COLO829 (cell line): Measurements from ENCODE around the gene TLE1.
"Not testable (repeated sequence)": the region's sequence is repeated elsewhere in the genome, so short reads cannot be mapped to it uniquely, and the experiment has no call there.

Experiments used
- DNase-seq: peaks from one replicate; pipeline ENCODE4 v3.0.0; 2012; ENCODE audit warnings: low spot score

The TLE1 gene

GRCh38 chr9:81689343-81690175 lies at the start of gene TLE1:
TLE1 (minus strand) TSS chr9:81689547; CDS start chr9:81688240, 1,307 bp downstream.
- peak; percentile 99 for DNase-seq

- DNase-seq = peak; percentile 64
These were observed 48.6 kb upstream of the TLE1 start for GRCh38 chr9:81737871-81738507.

- DNase-seq = not testable (repeated sequence)
These were observed 41.2 kb upstream of the TLE1 start for GRCh38 chr9:81730498-81730897.

DNA sequence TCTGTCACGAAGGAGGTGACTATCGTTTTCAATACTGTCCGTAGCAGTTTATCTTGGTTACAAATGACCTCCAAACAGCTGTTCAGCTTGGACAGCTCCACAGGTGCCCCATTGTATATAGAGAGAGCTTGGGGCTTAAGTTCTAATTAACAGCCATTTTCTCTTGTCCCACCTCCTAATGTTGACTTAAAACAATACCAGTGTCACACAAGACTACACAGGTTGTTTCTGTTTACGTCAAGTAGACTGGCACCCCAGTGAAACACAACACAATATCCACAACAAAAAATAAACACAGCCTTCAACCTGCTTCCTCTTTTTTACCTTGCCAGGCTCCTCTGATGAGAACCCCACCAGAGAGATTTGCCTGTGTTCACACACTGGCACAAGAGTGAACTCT lies 39.8 kb upstream of the TLE1 start:
- no peak for DNase-seq

DNA sequence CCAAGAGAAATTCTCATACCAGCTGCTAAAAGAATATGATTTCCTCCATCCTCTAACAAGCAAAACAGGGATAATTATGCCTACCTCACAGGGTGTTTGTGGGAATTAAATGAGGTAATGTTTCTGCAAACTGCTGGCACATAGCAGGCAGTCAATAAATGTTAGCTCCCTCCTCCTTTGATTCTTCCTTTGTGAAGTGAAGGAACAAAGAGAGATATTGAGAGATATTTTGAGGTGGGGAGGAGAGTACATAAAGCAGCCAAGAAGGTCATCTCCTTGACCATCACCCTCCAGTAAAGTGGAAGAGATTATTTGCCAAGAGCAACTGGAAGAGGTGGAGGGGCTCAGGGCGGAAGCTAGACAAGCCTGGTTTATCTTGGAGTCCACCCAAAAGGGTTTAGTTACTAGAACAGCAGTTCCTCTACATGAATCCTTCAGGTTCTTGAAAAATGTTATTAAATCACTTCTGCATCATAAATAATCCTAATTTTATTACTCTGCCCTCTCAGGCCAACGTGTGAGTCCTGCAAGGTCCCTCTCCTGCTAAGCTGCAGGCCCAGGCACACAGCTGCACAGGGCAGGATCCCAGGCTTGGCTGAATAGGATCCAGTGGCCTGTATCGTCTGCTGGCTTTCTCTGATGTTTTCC lies 35.0 kb upstream of the TLE1 start:
- peak; percentile 30 for DNase-seq

DNA sequence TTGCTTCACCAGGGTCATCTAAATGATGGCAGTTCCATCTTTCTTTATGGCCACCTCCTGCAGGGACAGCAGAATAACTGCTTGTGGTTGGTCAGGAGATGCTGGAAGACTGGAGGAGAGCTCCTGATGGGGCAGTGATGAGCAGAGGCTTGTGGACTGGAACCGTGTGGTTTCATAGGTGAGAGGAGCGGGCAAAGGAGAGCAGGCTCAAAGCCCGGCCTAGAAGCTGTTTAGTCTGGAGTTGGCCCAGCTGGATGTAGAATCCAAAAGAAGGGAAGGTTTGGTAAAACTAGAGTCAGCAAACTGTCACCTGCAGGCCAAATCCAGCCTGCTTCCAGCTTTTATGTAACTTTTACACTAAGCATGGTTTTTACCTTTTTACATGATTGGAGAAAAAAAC lies 32.9 kb upstream of the TLE1 start:
- no peak for DNase-seq

DNA sequence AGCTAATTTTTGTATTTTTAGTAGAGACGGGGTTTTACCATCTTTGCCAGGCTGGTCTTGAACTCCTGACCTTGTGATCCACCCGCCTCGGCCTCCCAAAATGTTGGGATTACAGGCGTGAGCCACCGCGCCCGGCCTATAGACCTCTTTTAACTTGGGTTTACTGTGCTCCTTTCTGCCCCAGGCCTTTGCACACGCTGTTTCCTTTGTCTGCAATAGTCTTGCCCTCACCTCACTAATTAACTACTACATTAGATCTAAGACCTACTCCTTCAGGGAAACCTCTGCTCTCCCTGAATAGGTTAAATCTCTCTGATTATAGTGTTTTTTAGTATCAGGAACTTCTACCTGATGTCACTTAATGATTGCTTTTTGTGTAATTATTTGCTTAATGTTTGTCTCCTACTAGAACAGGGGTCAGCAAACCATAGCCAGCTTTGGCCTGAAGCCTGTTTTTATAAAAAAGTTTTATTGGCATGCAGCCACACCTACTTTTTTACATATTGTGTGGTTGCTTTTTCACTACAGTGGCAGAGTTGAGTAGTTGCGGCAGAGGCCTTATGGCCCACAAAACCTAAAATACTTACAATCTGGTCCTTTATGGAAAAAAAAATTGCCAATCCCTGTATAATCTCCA lies 31.2 kb upstream of the TLE1 start:
- DNase-seq = no peak

- no peak for DNase-seq
These were observed 30.6 kb upstream of the TLE1 start for GRCh38 chr9:81719972-81720371.

DNA sequence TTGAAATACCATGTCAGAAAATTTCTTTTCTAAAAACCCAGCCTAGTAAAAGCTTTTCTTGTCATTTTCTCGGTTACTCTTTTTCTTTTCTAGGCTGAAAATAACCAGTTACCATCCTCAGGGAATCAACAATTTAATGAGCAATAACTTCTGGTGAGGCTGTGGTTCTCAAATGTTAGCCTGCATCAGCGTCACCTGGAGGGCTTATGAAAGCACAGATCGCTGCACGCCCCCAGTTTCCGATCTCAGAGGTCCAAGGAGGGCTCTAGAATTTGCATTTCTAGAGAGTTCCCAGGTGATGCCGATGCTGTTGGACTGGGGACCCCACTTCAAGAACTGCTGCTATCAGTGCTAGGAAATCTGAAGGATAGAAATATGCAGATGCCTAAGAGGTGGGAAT lies 28.9 kb upstream of the TLE1 start:
- DNase-seq = no peak

DNA sequence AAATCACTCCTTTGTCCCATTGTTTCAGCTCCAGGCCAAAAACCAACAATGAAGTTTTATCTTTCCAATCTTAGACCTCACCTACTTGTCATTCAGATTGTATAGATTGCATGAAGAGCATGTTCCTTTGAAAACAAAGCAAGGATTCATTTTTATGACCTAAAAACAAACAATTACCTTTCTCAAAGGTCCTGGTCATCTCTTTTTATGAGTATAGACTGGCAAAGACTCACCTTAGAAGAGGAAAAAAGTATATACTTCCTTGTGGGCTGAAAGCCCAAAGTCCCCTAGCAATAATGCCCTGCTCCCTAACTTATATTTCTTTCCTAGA lies 28.4 kb upstream of the TLE1 start:
- DNase-seq = no peak

- DNase-seq = peak; percentile 54
These were observed 27.9 kb upstream of the TLE1 start for GRCh38 chr9:81717061-81717746.

GRCh38 chr9:81716409-81716808 lies 27.1 kb upstream of the TLE1 start:
- DNase-seq = no peak

DNA sequence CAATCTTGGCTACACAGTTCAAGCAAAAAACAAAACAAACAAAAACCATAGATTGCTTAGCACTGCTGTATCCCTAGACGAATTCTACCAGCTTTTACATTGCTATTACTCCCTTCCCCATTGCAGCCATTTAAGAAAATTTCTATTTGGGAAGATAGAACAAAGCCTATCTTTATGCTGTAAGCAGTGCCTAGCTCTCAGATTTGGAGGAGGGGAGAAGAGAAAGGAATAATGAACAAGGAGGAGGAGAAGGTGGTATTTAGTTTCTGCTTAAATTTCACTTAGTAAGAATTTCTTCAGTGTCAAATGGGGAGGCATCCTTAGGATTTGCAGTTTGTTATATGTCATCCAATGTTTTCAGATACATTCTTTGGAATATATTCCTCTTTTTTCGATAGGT lies 16.2 kb upstream of the TLE1 start:
- DNase-seq = peak; percentile 63

DNA sequence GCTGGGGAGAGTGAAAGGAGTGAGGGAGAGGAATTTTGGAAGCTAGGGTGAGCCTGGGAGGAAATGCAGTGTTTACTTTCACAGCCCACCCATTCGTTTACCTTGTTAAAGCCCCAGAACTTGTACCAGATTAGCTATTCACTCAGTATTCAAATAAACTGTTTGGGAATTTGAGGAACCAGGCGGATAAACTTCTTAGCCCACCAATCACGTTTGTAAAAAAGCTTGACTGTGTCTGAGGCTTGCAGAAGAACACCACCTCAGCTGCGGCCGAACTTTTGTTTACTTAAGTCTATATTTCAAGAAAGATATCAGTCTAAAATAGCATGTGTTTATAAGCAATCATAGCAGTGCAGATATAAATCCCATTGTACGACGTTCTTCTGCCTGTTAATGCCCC lies 5.2 kb upstream of the TLE1 start:
- DNase-seq = no peak

DNA sequence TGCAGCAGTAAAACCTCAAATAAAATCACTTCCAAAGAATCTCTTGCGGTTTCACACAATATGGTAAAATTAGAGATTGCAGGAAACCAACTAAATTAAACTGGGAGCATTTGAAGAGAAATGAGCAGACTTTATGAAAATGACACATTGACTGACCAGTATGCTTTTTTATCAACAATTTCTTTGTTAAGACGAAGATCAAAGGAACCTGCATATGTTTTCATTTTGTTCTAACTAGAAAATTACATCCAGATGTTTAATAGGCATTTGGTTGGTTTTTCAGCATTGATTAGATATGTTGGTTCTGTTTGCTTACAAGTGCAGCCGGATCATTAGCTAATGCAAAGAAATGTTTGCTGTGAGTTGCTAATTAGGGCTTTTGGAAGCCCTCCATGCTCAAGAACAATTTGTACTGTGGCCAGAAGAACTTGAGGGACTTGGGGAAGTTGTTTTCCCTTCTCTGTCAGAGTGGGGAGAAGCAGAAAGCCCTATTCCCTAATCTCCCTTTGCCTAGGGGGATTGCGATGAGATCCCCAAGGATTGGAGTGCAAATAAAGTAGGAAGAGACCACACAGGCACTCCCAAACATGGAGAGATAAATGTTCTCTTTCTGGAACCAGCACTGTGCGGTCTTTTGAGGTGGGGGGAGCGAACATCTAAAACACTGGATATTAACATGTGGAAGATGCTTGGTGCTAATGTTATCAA lies 4.5 kb upstream of the TLE1 start:
- no peak for DNase-seq

- DNase-seq = no peak
These were observed 1.0 kb upstream of the TLE1 start for GRCh38 chr9:81690251-81690851.

GRCh38 chr9:81689093-81689342 lies 329 bp downstream of the TLE1 start:
- not testable (repeated sequence) for DNase-seq

DNA sequence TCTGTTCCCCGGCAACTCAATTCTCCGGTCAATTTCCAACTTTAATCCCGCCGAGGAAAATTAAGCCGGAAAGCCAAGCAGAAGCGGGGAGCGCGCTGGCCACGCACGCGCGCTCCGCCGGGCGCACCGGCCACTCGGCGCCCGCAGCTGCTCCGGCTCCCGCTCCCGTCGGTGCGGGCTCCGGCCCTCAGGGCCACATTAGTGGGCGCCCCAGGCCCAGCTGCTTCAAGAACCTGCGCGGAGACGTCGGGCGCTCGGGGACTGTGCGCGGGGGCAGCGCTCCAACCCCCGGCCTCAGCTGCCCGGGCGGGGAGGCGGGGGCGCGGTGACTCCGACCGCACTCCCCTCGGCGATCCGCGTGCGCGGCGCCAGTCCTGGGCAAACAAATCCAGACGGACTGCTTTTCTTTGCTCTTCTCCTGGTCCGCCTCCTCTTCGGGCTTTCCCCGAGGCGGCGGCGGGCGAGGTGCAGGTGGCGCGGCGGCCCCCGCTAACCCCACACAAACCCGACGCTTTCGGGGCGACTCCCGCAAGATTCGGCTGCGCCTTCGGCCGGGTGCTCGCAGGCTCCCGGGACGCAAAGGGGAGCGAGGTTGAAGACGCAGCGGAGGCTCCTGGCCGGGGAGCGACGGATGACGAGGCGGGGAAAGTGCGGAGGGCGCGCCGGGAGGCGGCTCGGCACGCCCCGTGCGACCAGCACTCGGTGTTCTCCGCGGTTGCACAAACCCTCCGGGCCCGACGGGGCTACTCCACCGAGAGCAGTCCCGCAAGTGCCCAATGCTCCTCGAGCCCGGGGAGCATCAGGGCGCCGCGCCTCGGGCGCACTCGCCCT lies 870 bp downstream of the TLE1 start:
- not testable (repeated sequence) for DNase-seq

DNA sequence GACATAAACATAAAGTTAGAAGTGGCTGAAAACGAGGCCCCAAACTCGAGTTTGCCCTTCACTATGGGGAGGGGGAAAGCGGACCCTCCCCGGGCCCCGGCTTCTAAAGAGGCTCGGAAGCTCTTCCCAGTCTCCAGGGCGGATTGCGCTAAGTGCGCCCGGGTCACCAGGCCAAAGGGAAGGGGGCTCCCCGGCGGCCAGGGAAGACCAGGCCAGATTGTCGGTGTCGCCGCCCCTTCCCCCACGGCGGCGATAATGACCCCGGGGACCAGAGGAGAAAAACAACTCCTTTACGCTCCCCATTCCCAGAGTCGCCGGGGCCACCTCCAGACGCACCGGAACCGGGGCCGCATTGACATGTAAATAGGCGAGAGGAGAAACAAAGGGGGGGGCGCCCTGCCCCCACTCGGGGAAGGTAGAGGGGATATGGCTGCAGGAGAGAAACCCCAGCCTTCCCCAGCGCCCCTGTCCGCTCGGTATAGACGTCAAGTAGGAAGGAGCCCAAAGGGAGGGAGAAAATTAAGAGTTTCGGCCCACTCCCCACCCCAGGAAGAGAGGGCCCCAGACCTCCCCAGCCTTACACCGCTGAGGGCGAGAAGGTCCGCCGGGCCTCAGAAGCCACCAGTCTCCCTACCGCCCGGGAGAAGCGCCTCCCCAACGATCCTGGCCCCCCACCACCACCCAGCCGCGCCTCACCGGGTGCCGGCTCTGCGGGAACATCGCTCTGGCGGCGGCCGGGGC lies 1.7 kb downstream of the TLE1 start:
- DNase-seq = no peak
